Colonic mucosa (tissue), 4 donors: Measurements from ENCODE around the gene ASB18. TPM values are rescaled to one million over a fixed set of nuclear protein-coding genes. Genes with fewer than 3 reads are reported as not detected.

ENCODE experiments used
- DNase-seq: peaks from one replicate; pipeline ENCODE4 v3.0.0-alpha.2; 2020
- H3K27ac ChIP-seq: fragments of 200-600 bp; one replicate; pipeline ENCODE4 v1.8.0; 2021
- H3K27me3 ChIP-seq: fragments of 200-600 bp; one replicate; pipeline ENCODE4 v1.8.0; 2021
- H3K36me3 ChIP-seq: fragments of 200-600 bp; one replicate; pipeline ENCODE4 v1.8.0; 2021
- H3K4me1 ChIP-seq: fragments of 200-600 bp; one replicate; pipeline ENCODE4 v1.8.0; 2021; ENCODE audit warnings: mild to moderate bottlenecking
- H3K4me3 ChIP-seq: fragments of 200-600 bp; one replicate; pipeline ENCODE4 v1.8.0; 2021
- H3K9ac ChIP-seq, 2 donors: one replicate each; pipeline ENCODE4 v1.7.0; 2013; ENCODE audit warnings: control low read depth in 2 of 2, low read depth in 2 of 2, low read length in 2 of 2
- H3K9me3 ChIP-seq: fragments of 200-600 bp; one replicate; pipeline ENCODE4 v1.8.0; 2021
- CTCF ChIP-seq: fragments of 200-600 bp; IDR thresholded peaks from one replicate; pipeline ENCODE4 v1.8.0; 2022; ENCODE audit warnings: antibody characterized with exemption, mild to moderate bottlenecking
- intact Hi-C: fragments of 100-400 bp; cut with DNase I; formaldehyde crosslinking; loops from one replicate; pipeline ENCODE4 v1.14.1; 2022
- total RNA-seq, 2 donors: library from RNA; stranded (reverse); fragmentation: NEBNext Ultra II Directional in 1 of 2; extraction: Animal tissue kit (Norgen Biotek cat#: 25700) in 1 of 2; gene quantifications; one replicate each; pipeline ENCODE4 v1.2.1, GENCODE V29; 2021
- donor health status: healthy.
- donor health status: DM: no; HTN: no; CAD: no.
- donor health status: DM: no; HTN: no; CAD: no.

ASB18 gene
- total RNA-seq, 2 donors from 2014 or later = not detected

- no peaks in the 10 kb centered on the region for H3K4me1 ChIP-seq
- no peak for DNase-seq
- no peaks in the 10 kb centered on the region for H3K9me3 ChIP-seq
- no peak overlapping the region for H3K4me3 ChIP-seq
- H3K9ac ChIP-seq = no peak overlapping the region
- no peaks in the 10 kb centered on the region for H3K27me3 ChIP-seq
- intact Hi-C loops = no loop called here
- no peaks in the 10 kb centered on the region for H3K36me3 ChIP-seq
- no peak for TF ChIP-seq CTCF
- H3K27ac ChIP-seq = no peak overlapping the region
Measured at GRCh38 chr2:236298924-236299475, 34.8 kb upstream of the ASB18 start.

GRCh38 chr2:236295481-236295880, 31.3 kb upstream of the ASB18 start:
- no peak for TF ChIP-seq CTCF
- Histone ChIP-seq H3K9me3 (no peaks in the 10 kb centered on the region), H3K27me3 (no peaks in the 10 kb centered on the region), H3K4me3 (no peak overlapping the region), H3K9ac (no peak overlapping the region), H3K4me1 (no peaks in the 10 kb centered on the region), H3K27ac (no peak overlapping the region), H3K36me3 (no peaks in the 10 kb centered on the region)
- intact Hi-C loops = no loop called here
- no peak for DNase-seq

- intact Hi-C loops = no loop called here
- Histone ChIP-seq H3K4me3 (no peak overlapping the region), H3K36me3 (no peaks in the 10 kb centered on the region), H3K27me3 (no peaks in the 10 kb centered on the region), H3K9ac (no peak overlapping the region), H3K9me3 (no peaks in the 10 kb centered on the region), H3K4me1 (no peaks in the 10 kb centered on the region), H3K27ac (no peak overlapping the region)
- TF ChIP-seq CTCF = no peak
- DNase-seq = no peak
Measured at GRCh38 chr2:236294647-236295046, 30.4 kb upstream of the ASB18 start.

GRCh38 chr2:236293241-236293810, 29.1 kb upstream of the ASB18 start:
- Histone ChIP-seq H3K4me3 (no peak overlapping the region), H3K4me1 (no peaks in the 10 kb centered on the region), H3K9me3 (no peaks in the 10 kb centered on the region), H3K27me3 (no peaks in the 10 kb centered on the region), H3K36me3 (no peaks in the 10 kb centered on the region), H3K27ac (no peak overlapping the region), H3K9ac (no peak overlapping the region)
- no peak for DNase-seq
- intact Hi-C loops = no loop called here
- TF ChIP-seq CTCF = no peak

GRCh38 chr2:236291911-236292310, 27.7 kb upstream of the ASB18 start:
- intact Hi-C loops = no loop called here
- H3K4me3 ChIP-seq = no peak overlapping the region
- H3K27ac ChIP-seq = no peak overlapping the region
- no peak for TF ChIP-seq CTCF
- H3K4me1 ChIP-seq = no peaks in the 10 kb centered on the region
- no peak for DNase-seq
- H3K9ac ChIP-seq = no peak overlapping the region
- H3K9me3 ChIP-seq = no peaks in the 10 kb centered on the region
- H3K36me3 ChIP-seq = no peaks in the 10 kb centered on the region
- H3K27me3 ChIP-seq = no peaks in the 10 kb centered on the region
